Natural killer cell (primary cell): ENCODE results near the gene HOXB6. TPM values are rescaled to one million over a fixed set of nuclear protein-coding genes. Genes with fewer than 3 reads are reported as not detected.

Experiments
- ATAC-seq, 3 donors: fragments of 150-1000 bp in 2 of 3; fragments of 200-7000 bp in 1 of 3; cut with Tn5 transposase; 1 replicate in 1 of 3; 2 replicates in 2 of 3; pipeline ENCODE4 v1.10.0; 2021; ENCODE audit warnings: mild to moderate bottlenecking in 2 of 3, moderate library complexity in 2 of 3
- DNase-seq, 2 donors: peaks; one replicate each; pipeline versions ENCODE4 v3.0.0 to v3.0.0-alpha.2; 2013 to 2021; ENCODE audit warnings: mixed read lengths in 1 of 2
- H3K27ac ChIP-seq: one replicate; pipeline ENCODE4 v1.5.1; 2013; ENCODE audit warnings: mild to moderate bottlenecking, low read length
- H3K27me3 ChIP-seq: one replicate; pipeline ENCODE4 v1.6.1; 2013; ENCODE audit warnings: low read length; ENCODE audit not compliant: control insufficient read depth, insufficient read depth
- H3K36me3 ChIP-seq: one replicate; pipeline ENCODE4 v1.6.1; 2013; ENCODE audit warnings: low read length; ENCODE audit not compliant: control insufficient read depth, insufficient read depth
- H3K4me1 ChIP-seq: one replicate; pipeline ENCODE4 v1.6.1; 2013; ENCODE audit warnings: low read length; ENCODE audit not compliant: control insufficient read depth, insufficient read depth
- H3K4me3 ChIP-seq: one replicate; pipeline ENCODE4 v1.5.1; 2013; ENCODE audit warnings: low read length
- H3K9me3 ChIP-seq: one replicate; pipeline ENCODE4 v1.6.1; 2013; ENCODE audit warnings: low read length; ENCODE audit not compliant: control insufficient read depth, insufficient read depth
- H3K27ac Mint-ChIP-seq, 2 donors: one replicate each; pipeline ENCODE4 v1.8.0; 2022; ENCODE audit warnings: mild to moderate bottlenecking in 2 of 2, mixed read lengths in 2 of 2, moderate library complexity in 1 of 2
- H3K27me3 Mint-ChIP-seq, 2 donors: one replicate each; pipeline ENCODE4 v1.8.0; 2022; ENCODE audit warnings: low read depth in 2 of 2, mixed read lengths in 2 of 2
- H3K36me3 Mint-ChIP-seq: one replicate; pipeline ENCODE4 v1.8.0; 2022; ENCODE audit warnings: mixed read lengths
- H3K4me1 Mint-ChIP-seq, 2 donors: one replicate each; pipeline ENCODE4 v1.8.0; 2022; ENCODE audit warnings: mixed read lengths in 2 of 2
- H3K4me3 Mint-ChIP-seq: one replicate; pipeline ENCODE4 v1.8.0; 2022; ENCODE audit warnings: mild to moderate bottlenecking, moderate library complexity, mixed read lengths
- H3K9me3 Mint-ChIP-seq, 2 donors: one replicate each; pipeline ENCODE4 v1.8.0; 2022; ENCODE audit warnings: mixed read lengths in 2 of 2
- CTCF ChIP-seq: fragments of 200-600 bp; IDR thresholded peaks from one replicate; pipeline ENCODE4 v1.8.0; 2022; ENCODE audit warnings: antibody characterized with exemption
- WGBS: methylation state at CpG from one replicate; pipeline ENCODE4 v1.1.7; 2013; ENCODE audit warnings: missing lambda C conversion rate; ENCODE audit not compliant: insufficient coverage; 5-methylcytosine and 5-hydroxymethylcytosine counted together
- intact Hi-C: fragments of 100-400 bp; cut with micrococcal nuclease; formaldehyde crosslinking; loops from one replicate; pipeline ENCODE4 v1.14.2; 2022
- total RNA-seq, 4 donors: library from RNA; stranded (reverse); fragments of 120-200 nt in 1 of 4; gene quantifications; one replicate each; pipeline versions ENCODE4 v1.2.3 to v1.2.4, GENCODE V29; 2013 to 2022

HOXB6 gene
- total RNA-seq, 3 donors from 2014 or later (not counting 1 experiment from before 2014, with no cell fraction given): not detected

GRCh38 chr17:48626245-48627117 is 21.7 kb upstream of the HOXB6 start, which contains the start of gene HOXB9:
Gene HOXB9, minus strand, starts transcription at chr17:48626358. Its CDS starts 89 bp downstream, at chr17:48626269.
- Mint-ChIP-seq H3K4me1 (peaks cover 18 to 20% of the 10 kb centered on the region in 2 donors), H3K4me3 (peak within 1 kb of the TSS; percentile 89), H3K27ac (peak within 1 kb of the TSS; percentile 35 to 84), H3K27me3 (peaks cover 81 to 86% of the 10 kb centered on the region in 2 donors), H3K9me3 (no peaks in the 10 kb centered on the region), H3K36me3 (no peaks in the 10 kb centered on the region)
- 5% methylated on average over 31 of the region's 50 CpGs for WGBS
- ATAC-seq: peak; percentile 70 to 76 (median 71)
- peaks cover 28% of the 10 kb centered on the region for H3K4me1 ChIP-seq
- intact Hi-C loops: no loop called here
- H3K27me3 ChIP-seq: peaks cover 68% of the 10 kb centered on the region
- no peak within 1 kb of the TSS for H3K27ac ChIP-seq
- H3K9me3 ChIP-seq: no peaks in the 10 kb centered on the region
- no peak for TF ChIP-seq CTCF
- no peaks in the 10 kb centered on the region for H3K36me3 ChIP-seq
- peak; percentile 51 to 71 for DNase-seq
- peak within 1 kb of the TSS; percentile 14 for H3K4me3 ChIP-seq

- Mint-ChIP-seq H3K9me3 (no peaks in the 10 kb centered on the region), H3K36me3 (no peaks in the 10 kb centered on the region), H3K4me3 (peak overlapping the region; percentile 89), H3K4me1 (peaks cover 18 to 20% of the 10 kb centered on the region in 2 donors), H3K27ac (peak overlapping the region; percentile 35 to 84), H3K27me3 (peaks cover 81 to 86% of the 10 kb centered on the region in 2 donors)
- intact Hi-C loops: no loop called here
- no peaks in the 10 kb centered on the region for H3K9me3 ChIP-seq
- no peaks in the 10 kb centered on the region for H3K36me3 ChIP-seq
- no peak overlapping the region for H3K27ac ChIP-seq
- DNase-seq (peak; percentile 39 to 73), ATAC-seq (peak; percentile 58 to 75 (median 71))
- TF ChIP-seq CTCF: no peak
- under 1% methylated on average over 69 of the region's 69 CpGs for WGBS
- peaks cover 28% of the 10 kb centered on the region for H3K4me1 ChIP-seq
- peaks cover 71% of the 10 kb centered on the region for H3K27me3 ChIP-seq
- H3K4me3 ChIP-seq: peak overlapping the region; percentile 14
These were observed 20.9 kb upstream of the HOXB6 start for GRCh38 chr17:48625495-48626244.

- WGBS: 3% methylated on average over 65 of the region's 66 CpGs
- peak in 1 of 2 donors; percentile 62 for DNase-seq
These were observed 20.0 kb upstream of the HOXB6 start for GRCh38 chr17:48624544-48625494.

More at GRCh38 chr17:48624544-48625494, 20.0 kb upstream of the HOXB6 start:
- peak overlapping the region in 1 of 2 donors; percentile 84 for H3K27ac Mint-ChIP-seq
- intact Hi-C loops: loop anchor here (5.0 kb wide), 1 partner anchor 543 kb away; no protein-coding TSS in a partner anchor
- Histone ChIP-seq H3K4me3 (no peak overlapping the region), H3K9me3 (no peaks in the 10 kb centered on the region), H3K36me3 (no peaks in the 10 kb centered on the region), H3K27me3 (peaks cover 73% of the 10 kb centered on the region), H3K4me1 (peaks cover 28% of the 10 kb centered on the region), H3K27ac (no peak overlapping the region)
- no peaks in the 10 kb centered on the region for H3K36me3 Mint-ChIP-seq
- peaks cover 19 to 20% of the 10 kb centered on the region in 2 donors for H3K4me1 Mint-ChIP-seq
- no peak for TF ChIP-seq CTCF
- H3K4me3 Mint-ChIP-seq: peak overlapping the region; percentile 49
- ATAC-seq: peak in 2 of 3 donors; percentile 32 to 33
- no peaks in the 10 kb centered on the region for H3K9me3 Mint-ChIP-seq
- H3K27me3 Mint-ChIP-seq: peaks cover 78 to 81% of the 10 kb centered on the region in 2 donors
